ENCODE data around the gene SLC27A6. TPM values are rescaled to one million over a fixed set of nuclear protein-coding genes. Genes with fewer than 3 reads are reported as not detected.

The SLC27A6 gene
- total RNA-seq, 1 donor from 2014 or later = 2.9 TPM

DNA sequence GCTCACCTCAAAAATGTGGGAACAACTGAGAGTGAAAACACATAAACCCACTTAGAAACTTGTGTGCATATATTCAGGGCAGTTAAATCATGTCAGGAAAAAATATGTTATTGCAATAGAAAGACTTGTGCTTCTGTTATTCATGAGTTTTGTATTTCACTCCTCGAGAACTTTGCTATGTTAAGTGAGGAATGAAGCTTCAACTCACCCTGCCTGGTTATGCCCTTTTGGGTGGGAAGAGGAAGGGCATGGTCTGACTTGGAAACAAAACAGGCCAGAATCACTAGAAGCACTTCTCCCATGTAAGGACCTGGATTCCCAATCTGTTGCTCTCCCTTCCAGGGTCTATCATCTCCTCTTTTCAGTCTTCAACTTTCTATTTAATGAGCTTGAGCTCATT, 14.5 kb downstream of the SLC27A6 start:
- TF ChIP-seq POLR2AphosphoS5 (IDR thresholded peaks at IDR 0.05; ENCODE audit: insufficient read depth in 1 of 2, low read depth in 1 of 2) (no peak), POLR2A (IDR thresholded peaks at IDR 0.05) (no peak)
- TF ChIP-seq, protein P1, sequence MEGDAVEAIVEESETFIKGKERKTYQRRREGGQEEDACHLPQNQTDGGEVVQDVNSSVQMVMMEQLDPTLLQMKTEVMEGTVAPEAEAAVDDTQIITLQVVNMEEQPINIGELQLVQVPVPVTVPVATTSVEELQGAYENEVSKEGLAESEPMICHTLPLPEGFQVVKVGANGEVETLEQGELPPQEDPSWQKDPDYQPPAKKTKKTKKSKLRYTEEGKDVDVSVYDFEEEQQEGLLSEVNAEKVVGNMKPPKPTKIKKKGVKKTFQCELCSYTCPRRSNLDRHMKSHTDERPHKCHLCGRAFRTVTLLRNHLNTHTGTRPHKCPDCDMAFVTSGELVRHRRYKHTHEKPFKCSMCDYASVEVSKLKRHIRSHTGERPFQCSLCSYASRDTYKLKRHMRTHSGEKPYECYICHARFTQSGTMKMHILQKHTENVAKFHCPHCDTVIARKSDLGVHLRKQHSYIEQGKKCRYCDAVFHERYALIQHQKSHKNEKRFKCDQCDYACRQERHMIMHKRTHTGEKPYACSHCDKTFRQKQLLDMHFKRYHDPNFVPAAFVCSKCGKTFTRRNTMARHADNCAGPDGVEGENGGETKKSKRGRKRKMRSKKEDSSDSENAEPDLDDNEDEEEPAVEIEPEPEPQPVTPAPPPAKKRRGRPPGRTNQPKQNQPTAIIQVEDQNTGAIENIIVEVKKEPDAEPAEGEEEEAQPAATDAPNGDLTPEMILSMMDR (IDR thresholded peaks at IDR 0.05) = no peak
- intact Hi-C loops (cut with DNase I) = no loop called here
- H3K36me3 ChIP-seq = no peaks in the 10 kb centered on the region

DNA sequence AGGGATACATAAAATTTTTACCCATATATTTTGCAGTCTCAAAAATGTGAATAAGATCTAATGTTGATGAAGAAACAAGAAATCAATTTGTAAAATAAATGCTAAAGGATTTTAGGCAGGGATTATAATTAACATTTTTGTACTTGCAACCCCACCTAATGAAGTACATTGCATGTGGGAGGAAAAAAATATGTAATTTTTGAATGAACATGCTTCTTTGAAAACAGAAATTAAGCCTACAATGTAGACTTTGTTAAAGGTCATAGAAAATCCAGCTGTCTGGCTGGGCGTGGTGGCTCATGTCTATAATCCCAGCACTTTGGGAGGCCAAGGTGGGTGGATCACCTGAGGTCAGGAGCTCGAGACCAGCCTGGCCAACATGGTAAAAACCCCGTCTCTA, 15.6 kb downstream of the SLC27A6 start:
- Histone ChIP-seq H3K36me3 (no peaks in the 10 kb centered on the region), H3K9me3 (no peaks in the 10 kb centered on the region), H3K27ac (no peak overlapping the region), H3K27me3 (no peaks in the 10 kb centered on the region), H3K4me1 (no peaks in the 10 kb centered on the region), H3K4me3 (no peak overlapping the region)
- intact Hi-C loops (cut with DNase I) = no loop called here
- no peak for TF ChIP-seq POLR2A (IDR thresholded peaks at IDR 0.05)
- no peak for TF ChIP-seq POLR2AphosphoS5 (IDR thresholded peaks at IDR 0.05; ENCODE audit: insufficient read depth in 1 of 2, low read depth in 1 of 2)
- TF ChIP-seq, protein P1 (IDR thresholded peaks at IDR 0.05) = no peak
- DNase-seq (ENCODE audit: extremely low spot score in 2 of 2) = no peak

More for the DNA sequence above, 14.5 kb downstream of the SLC27A6 start:
- DNase-seq (ENCODE audit: extremely low spot score in 2 of 2) = no peak
- Histone ChIP-seq H3K4me3 (no peak overlapping the region), H3K27me3 (no peaks in the 10 kb centered on the region), H3K4me1 (no peaks in the 10 kb centered on the region), H3K27ac (no peak overlapping the region), H3K9me3 (no peaks in the 10 kb centered on the region)

DNA sequence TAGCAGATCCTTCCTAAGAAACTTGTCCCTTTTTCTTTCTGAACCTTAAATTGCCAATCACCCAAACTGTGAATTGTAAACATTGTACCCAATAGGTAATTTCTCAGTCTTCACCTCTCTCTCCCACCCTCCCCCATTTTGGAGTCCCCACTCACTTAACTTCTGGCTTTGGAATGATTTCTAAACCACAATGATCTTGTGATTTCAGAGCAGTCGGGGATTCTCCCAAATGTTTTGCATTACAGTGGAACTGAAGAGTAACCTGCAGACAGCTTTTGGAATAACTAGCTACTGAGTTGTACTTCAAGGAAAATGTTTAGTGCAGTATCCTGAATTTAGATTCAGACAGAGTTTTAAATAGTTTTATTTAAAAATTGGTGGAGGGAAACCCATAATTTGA, 19.2 kb downstream of the SLC27A6 start:
- TF ChIP-seq, protein P1 (IDR thresholded peaks at IDR 0.05) = no peak
- TF ChIP-seq POLR2AphosphoS5 (IDR thresholded peaks at IDR 0.05; ENCODE audit: insufficient read depth in 1 of 2, low read depth in 1 of 2) (no peak), POLR2A (IDR thresholded peaks at IDR 0.05) (no peak)
- no peaks in the 10 kb centered on the region for H3K36me3 ChIP-seq
- DNase-seq (ENCODE audit: extremely low spot score in 2 of 2) = no peak
- H3K4me3 ChIP-seq = no peak overlapping the region
- H3K4me1 ChIP-seq = no peaks in the 10 kb centered on the region
- H3K27me3 ChIP-seq = no peaks in the 10 kb centered on the region
- H3K27ac ChIP-seq = no peak overlapping the region
- no peaks in the 10 kb centered on the region for H3K9me3 ChIP-seq
- intact Hi-C loops (cut with DNase I) = no loop called here

DNA sequence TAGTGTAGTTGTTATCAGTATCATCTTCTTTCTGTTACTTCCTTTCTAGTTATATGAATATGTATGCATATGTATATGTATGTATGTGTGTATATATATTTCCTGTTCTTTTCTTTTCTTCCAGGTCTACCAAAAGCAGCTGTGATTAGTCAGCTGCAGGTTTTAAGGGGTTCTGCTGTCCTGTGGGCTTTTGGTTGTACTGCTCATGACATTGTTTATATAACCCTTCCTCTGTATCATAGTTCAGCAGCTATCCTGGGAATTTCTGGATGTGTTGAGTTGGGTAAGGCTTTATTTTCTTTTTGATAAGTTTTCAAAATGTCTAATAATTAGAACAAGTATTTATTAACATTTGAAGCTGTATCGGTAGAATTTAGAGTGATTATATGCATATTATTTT, 23.2 kb downstream of the SLC27A6 start:
- intact Hi-C loops (cut with DNase I) = no loop called here
- H3K27me3 ChIP-seq = no peaks in the 10 kb centered on the region
- TF ChIP-seq POLR2AphosphoS5 (IDR thresholded peaks at IDR 0.05; ENCODE audit: insufficient read depth in 1 of 2, low read depth in 1 of 2) (no peak), POLR2A (IDR thresholded peaks at IDR 0.05) (no peak)
- TF ChIP-seq, protein P1 (IDR thresholded peaks at IDR 0.05) = no peak

DNA sequence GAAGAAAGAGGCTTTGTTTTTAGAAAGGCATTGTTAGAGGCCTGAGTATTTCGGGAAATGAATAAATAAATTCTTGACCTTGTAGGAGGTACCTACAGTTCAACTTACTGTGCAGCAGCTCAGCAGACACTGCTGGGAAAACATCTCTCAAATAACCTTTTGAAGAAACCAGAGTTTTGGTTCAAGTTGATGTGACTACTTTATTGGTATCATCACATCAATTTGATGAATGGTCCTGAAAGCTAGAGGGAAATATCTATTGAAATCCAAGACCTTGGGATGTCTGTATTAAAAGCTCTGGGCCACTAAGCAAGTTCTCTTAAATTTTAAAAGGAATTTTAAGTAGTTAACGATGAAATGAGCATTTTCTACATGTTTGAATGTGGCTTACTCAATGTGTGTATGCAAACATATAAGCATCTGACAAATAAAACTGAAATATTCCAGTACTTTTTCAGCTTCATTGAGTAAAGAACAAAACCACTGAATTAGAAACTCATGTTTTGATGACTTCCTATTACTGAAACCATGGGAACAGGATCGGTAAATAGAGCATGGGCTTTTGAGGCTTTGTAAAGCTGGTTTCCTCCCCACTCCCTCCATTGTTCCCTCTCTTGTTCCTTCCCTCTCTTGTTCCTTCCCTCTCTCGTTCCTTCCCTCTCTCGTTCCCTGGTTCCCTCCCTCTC, 36.7 kb downstream of the SLC27A6 start:
- H3K36me3 ChIP-seq = no peaks in the 10 kb centered on the region
- intact Hi-C loops (cut with DNase I) = no loop called here
- H3K27me3 ChIP-seq = no peaks in the 10 kb centered on the region
- no peak overlapping the region for H3K4me3 ChIP-seq
- peaks cover 17% of the 10 kb centered on the region for H3K4me1 ChIP-seq
- TF ChIP-seq POLR2AphosphoS5 (IDR thresholded peaks at IDR 0.05; ENCODE audit: insufficient read depth in 1 of 2, low read depth in 1 of 2) (no peak), POLR2A (IDR thresholded peaks at IDR 0.05) (no peak)
- TF ChIP-seq, protein P1 (IDR thresholded peaks at IDR 0.05) = no peak
- no peaks in the 10 kb centered on the region for H3K9me3 ChIP-seq
- H3K27ac ChIP-seq = no peak overlapping the region
- DNase-seq (ENCODE audit: extremely low spot score in 2 of 2) = no peak

More for the DNA sequence above, 23.2 kb downstream of the SLC27A6 start:
- H3K36me3 ChIP-seq = no peaks in the 10 kb centered on the region
- no peaks in the 10 kb centered on the region for H3K4me1 ChIP-seq
- no peak overlapping the region for H3K27ac ChIP-seq
- no peaks in the 10 kb centered on the region for H3K9me3 ChIP-seq
- DNase-seq (ENCODE audit: extremely low spot score in 2 of 2) = no peak
- no peak overlapping the region for H3K4me3 ChIP-seq
